GM08714 (cell line): ENCODE data around the gene DTNA.

Experiments
- H3K4me3 ChIP-seq: fragments of 200-500 bp; sonication (Bioruptor generic); 2 replicates; pipeline ENCODE4 v1.5.1; 2014; ENCODE audit warnings: mild to moderate bottlenecking, low read length, inconsistent platforms
- ZNF274 ChIP-seq: IDR thresholded peaks from 2 replicates; pipeline ENCODE4 v1.6.1; 2012; ENCODE audit warnings: mild to moderate bottlenecking, low read depth, low read length

Gene DTNA

GRCh38 chr18:34801774-34802173 lies 91.7 kb downstream of the DTNA start:
- H3K4me3 ChIP-seq, result no peak overlapping the region
- no peak for TF ChIP-seq ZNF274

GRCh38 chr18:34802959-34803358 lies 92.9 kb downstream of the DTNA start:
- TF ChIP-seq ZNF274, result no peak
- H3K4me3 ChIP-seq, result no peak overlapping the region

- TF ChIP-seq ZNF274, result no peak
- no peak overlapping the region for H3K4me3 ChIP-seq
These were observed 93.8 kb downstream of the DTNA start for GRCh38 chr18:34803877-34804400.

DNA sequence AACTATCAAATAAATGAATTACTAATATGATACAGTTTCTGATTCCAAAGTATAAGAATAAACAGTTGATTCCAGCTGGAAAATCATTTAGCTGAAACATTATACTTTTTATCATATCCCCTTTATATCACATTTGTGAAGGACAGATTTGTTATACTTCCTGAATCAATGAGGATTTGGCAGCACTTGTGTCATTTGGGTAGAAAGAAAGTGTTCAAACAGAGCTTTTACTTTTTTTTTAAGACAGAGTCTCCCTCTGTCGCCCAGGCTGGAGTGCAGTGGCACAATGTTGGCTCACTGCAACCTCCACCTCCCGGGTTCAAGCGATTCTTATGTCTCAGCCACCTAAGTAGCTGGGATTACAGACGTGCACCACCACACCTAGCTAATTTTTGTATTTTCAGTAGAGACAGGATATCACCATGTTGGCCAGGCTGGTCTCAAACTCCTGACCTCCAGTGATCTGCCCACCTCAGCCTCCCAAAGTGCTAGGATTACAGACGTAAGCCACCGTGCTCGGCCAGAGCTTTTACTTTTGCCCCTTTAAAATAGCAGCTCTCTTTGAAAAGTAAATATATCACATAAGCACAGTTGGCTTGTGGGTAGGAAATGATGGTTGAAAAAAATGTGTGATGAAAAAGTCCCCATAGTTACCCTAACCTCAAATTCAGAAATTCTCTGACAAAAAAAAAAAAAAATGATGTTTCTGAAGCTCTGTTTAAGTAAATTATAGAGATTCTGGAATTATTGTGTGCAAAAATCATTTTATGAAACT lies 95.2 kb downstream of the DTNA start:
- H3K4me3 ChIP-seq, result no peak overlapping the region
- no peak for TF ChIP-seq ZNF274

DNA sequence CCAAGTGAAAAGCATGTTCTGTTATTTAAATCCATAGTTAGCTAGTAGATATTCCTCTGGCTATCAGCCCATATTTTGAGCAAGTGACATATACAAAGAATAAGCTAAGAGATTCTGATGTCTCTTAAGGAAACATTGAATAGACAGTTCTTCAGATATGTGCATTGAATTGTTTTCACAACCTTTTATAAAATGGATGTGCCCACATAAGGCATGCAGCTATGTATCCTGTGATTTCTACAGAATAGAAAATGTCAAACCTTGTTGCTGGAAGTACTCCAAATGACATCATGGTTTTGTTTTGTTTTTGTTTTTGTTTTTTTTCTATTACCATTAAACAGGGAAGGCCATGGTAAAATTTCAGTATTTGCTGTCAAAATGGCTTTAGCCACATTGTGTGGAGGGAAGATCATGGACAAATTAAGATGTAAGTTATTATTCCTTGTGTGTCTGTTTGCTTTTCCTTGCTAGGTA lies 95.8 kb downstream of the DTNA start:
- no peak overlapping the region for H3K4me3 ChIP-seq

GRCh38 chr18:34806527-34806926 lies 96.4 kb downstream of the DTNA start:
- H3K4me3 ChIP-seq, result no peak overlapping the region
- TF ChIP-seq ZNF274, result no peak

More for the DNA sequence above, 95.8 kb downstream of the DTNA start:
- no peak for TF ChIP-seq ZNF274

- no peak overlapping the region for H3K4me3 ChIP-seq
- TF ChIP-seq ZNF274, result no peak
These were observed 97.2 kb downstream of the DTNA start for GRCh38 chr18:34807106-34807796.

DNA sequence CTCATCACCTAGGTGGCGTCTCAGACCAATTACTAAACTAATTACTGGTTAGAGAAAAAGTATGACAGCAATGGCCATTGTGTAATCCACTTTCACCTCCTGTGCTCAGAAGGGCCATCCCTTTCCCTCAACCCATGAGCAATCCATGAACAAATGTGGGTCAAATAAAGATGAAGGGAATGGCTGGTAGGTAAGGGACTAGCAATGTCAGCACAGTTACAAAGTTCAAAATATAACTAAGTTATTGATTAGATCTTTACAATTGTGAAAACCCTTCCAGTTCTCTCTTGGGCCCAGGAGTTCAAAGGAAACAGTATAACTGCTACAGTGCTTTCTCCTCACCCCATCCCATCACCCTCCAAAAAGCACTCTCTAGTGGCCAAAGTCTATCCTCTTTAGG lies 98.3 kb downstream of the DTNA start:
- H3K4me3 ChIP-seq, result no peak overlapping the region
- no peak for TF ChIP-seq ZNF274

DNA sequence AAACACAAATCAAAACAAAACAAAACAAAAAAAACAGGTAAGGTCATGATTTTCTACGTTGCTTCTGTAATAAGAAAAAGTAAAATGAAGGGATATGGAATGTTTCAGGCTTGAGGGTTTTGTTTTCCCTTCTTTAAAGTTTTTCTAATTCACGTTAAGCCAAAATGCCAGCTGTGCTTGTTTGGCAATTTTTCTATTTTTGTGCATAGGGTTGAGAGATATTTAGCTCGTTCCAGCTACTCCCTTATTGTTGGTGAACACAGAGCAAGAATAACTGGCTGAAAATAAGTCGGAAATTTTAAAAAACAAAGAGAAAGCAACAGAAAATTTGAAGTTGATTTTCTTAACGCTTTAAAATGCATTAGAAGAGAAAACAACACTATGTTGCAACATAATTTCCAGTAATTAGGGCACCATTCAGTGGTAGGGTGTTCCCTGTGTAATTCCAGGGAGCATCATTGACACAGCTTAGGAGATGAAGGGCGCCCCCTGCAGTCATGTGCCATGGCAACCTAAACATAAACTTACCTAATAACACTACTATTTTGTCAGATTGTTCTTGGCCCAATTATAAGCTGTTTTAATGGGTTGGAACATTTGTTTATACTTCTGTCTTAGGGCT lies 99.5 kb downstream of the DTNA start:
- no peak overlapping the region for H3K4me3 ChIP-seq
- TF ChIP-seq ZNF274, result no peak

- TF ChIP-seq ZNF274, result no peak
- no peak overlapping the region for H3K4me3 ChIP-seq
These were observed 106.1 kb downstream of the DTNA start for GRCh38 chr18:34816183-34816582.

DNA sequence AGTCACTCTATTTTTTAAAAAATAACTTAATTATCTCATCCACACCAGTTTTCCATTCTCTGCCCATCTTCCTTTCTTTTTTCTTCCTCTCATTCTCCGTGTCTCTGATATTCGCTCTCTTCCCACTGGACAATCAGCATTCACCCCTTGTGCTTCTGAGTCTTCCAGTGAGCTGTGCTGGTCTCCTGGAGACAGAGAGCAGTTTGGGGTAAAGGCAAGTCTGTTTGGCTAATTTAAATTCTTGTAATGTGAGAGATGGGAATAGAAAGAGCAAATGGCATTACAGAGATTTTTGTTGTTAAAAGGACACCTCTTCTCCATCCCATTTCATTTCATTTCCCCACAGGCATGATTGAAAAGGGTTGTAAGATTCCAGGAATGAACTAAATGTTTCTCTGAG lies 107.5 kb downstream of the DTNA start:
- no peak overlapping the region for H3K4me3 ChIP-seq
- no peak for TF ChIP-seq ZNF274

DNA sequence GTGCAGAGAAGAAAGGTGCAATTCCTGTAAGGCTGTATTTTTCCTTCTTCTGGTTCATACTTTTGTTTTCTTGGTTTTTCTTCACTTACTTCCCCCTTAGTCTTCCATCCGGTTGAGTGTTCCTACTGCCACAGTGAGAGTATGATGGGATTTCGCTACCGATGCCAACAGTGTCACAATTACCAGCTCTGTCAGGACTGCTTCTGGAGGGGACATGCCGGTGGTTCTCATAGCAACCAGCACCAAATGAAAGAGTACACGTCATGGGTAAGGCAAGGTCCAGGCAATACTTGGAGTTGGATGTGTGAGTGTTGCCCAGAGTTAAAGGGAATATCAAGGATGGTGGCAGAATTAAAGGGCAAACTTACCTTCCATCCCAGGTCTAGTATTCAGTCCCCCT lies 108.0 kb downstream of the DTNA start:
- TF ChIP-seq ZNF274, result no peak
- no peak overlapping the region for H3K4me3 ChIP-seq

- no peak for TF ChIP-seq ZNF274
- no peak overlapping the region for H3K4me3 ChIP-seq
These were observed 110.4 kb downstream of the DTNA start for GRCh38 chr18:34820360-34821065.

DNA sequence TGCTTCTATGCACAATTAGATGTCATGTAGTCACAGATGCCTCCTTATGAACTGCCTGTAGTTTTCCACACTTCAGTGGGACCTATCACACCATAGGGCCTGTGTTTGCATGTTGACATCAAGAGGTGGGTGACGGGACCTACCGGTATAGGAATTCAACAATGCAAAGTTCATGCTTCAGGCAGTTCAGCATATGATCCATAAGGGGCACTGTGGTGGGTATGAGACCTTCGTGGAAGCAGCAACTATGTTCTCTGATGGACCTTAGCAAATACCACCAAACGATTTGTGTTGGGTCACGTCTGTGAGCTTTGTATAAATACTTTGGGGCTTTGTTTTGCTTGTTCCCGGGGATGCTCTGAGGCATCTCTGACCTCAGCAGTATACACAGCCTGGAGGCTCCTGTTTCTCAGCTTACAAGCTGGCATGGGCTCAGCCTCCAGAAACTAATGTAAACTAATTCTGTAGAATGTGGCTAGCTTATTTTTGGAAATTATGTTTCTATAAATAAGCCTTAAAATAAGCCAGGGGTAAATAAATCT lies 111.6 kb downstream of the DTNA start:
- no peak for TF ChIP-seq ZNF274

GRCh38 chr18:34828093-34828492 lies 118.0 kb downstream of the DTNA start:
- no peak overlapping the region for H3K4me3 ChIP-seq
- no peak for TF ChIP-seq ZNF274

More for the DNA sequence above, 111.6 kb downstream of the DTNA start:
- no peak overlapping the region for H3K4me3 ChIP-seq
